Liver (tissue), 9 donors: Measurements from ENCODE around the gene ZFP36. TPM values are rescaled to one million over a fixed set of nuclear protein-coding genes. Genes with fewer than 3 reads are reported as not detected.

Experiments used
- DNase-seq: peaks from one replicate; pipeline ENCODE4 v3.0.0-alpha.2; 2017; ENCODE audit warnings: low spot score
- H3K27ac ChIP-seq, 2 donors: one replicate each; pipeline ENCODE4 v1.7.0; 2013; ENCODE audit warnings: inconsistent platforms in 2 of 2, low read length in 2 of 2, control low read depth in 1 of 2, low read depth in 1 of 2, mild to moderate bottlenecking in 1 of 2
- H3K27me3 ChIP-seq, 4 donors: one replicate each; pipeline versions ENCODE4 v1.6.1 to v1.7.0; 2013; ENCODE audit warnings: low read length in 3 of 4, inconsistent platforms in 1 of 4, mild to moderate bottlenecking in 1 of 4, moderate library complexity in 1 of 4; ENCODE audit not compliant: control insufficient read depth in 4 of 4, insufficient read depth in 4 of 4
- H3K36me3 ChIP-seq, 4 donors: one replicate each; pipeline versions ENCODE4 v1.6.1 to v1.7.0; 2013; ENCODE audit warnings: low read length in 3 of 4, mild to moderate bottlenecking in 3 of 4, low read depth in 1 of 4, moderate library complexity in 1 of 4; ENCODE audit not compliant: control insufficient read depth in 4 of 4, insufficient read depth in 3 of 4
- H3K4me1 ChIP-seq, 4 donors: one replicate each; pipeline versions ENCODE4 v1.6.1 to v1.7.0; 2013; ENCODE audit warnings: low read length in 3 of 4, mild to moderate bottlenecking in 3 of 4, moderate library complexity in 1 of 4; ENCODE audit not compliant: control insufficient read depth in 4 of 4, insufficient read depth in 4 of 4
- H3K4me3 ChIP-seq, 3 donors: one replicate each; pipeline versions ENCODE4 v1.6.1 to v1.7.0; 2013; ENCODE audit warnings: low read length in 3 of 3, control low read depth in 1 of 3, low read depth in 1 of 3, mild to moderate bottlenecking in 1 of 3
- H3K9ac ChIP-seq, 2 donors: one replicate each; pipeline ENCODE4 v1.7.0; 2013; ENCODE audit warnings: low read length in 2 of 2, mild to moderate bottlenecking in 2 of 2, moderate library complexity in 2 of 2, control low read depth in 1 of 2, low read depth in 1 of 2
- H3K9me3 ChIP-seq, 4 donors: one replicate each; pipeline versions ENCODE4 v1.6.1 to v1.7.0; 2013; ENCODE audit warnings: low read length in 3 of 4; ENCODE audit not compliant: control insufficient read depth in 4 of 4
- FOXA1 ChIP-seq: IDR thresholded peaks from 2 replicates; pipeline ENCODE4 v1.6.1; 2016; ENCODE audit warnings: antibody characterized with exemption
- FOXA2 ChIP-seq: IDR thresholded peaks from 2 replicates; pipeline ENCODE4 v1.6.1; 2016; ENCODE audit warnings: antibody characterized with exemption
- GABPA ChIP-seq, 2 donors: IDR thresholded peaks in 1 of 2; conservative IDR thresholded peaks in 1 of 2; 2 replicates each; pipeline ENCODE4 v1.6.1; 2016; ENCODE audit warnings: antibody characterized with exemption in 2 of 2, mild to moderate bottlenecking in 1 of 2, moderate library complexity in 1 of 2
- HNF4G ChIP-seq: IDR thresholded peaks from 2 replicates; pipeline ENCODE4 v1.6.1; 2016; ENCODE audit warnings: antibody characterized with exemption
- JUND ChIP-seq, 2 donors: IDR thresholded peaks; 2 replicates each; pipeline ENCODE4 v1.6.1; 2016; ENCODE audit warnings: antibody characterized with exemption in 2 of 2
- RAD21 ChIP-seq, 2 donors: IDR thresholded peaks; 2 replicates each; pipeline ENCODE4 v1.6.1; 2016; ENCODE audit warnings: antibody characterized with exemption in 2 of 2, mild to moderate bottlenecking in 2 of 2
- SP1 ChIP-seq: IDR thresholded peaks from 2 replicates; pipeline ENCODE4 v1.6.1; 2018; ENCODE audit warnings: antibody characterized with exemption, mild to moderate bottlenecking
- TAF1 ChIP-seq: conservative IDR thresholded peaks from 2 replicates; pipeline ENCODE4 v1.6.1; 2016; ENCODE audit warnings: antibody characterized with exemption, mild to moderate bottlenecking
- polyA plus RNA-seq, 2 donors: library from polyadenylated mRNA; stranded (reverse) in 1 of 2; unstranded in 1 of 2; fragments of 200-250 nt in 1 of 2; fragments of >200 nt in 1 of 2; fragmentation: Nextera tagmentation in 1 of 2; extraction: Ambion mirVana in 1 of 2; gene quantifications; one replicate each; pipeline versions ENCODE4 v1.2.1 to v1.2.3, GENCODE V29; 2013 to 2015
- total RNA-seq, 2 donors: library from RNA; depleted of rRNA; stranded (reverse); fragments of >200 nt; gene quantifications; one replicate each; pipeline ENCODE4 v1.2.3, GENCODE V29; 2014
- TF ChIP-seq, protein P1 (sequence below): IDR thresholded peaks from 2 replicates; pipeline ENCODE4 v1.6.1; 2016; ENCODE audit warnings: antibody characterized with exemption, mild to moderate bottlenecking
- TF ChIP-seq, protein P2 (sequence below): IDR thresholded peaks from 2 replicates; pipeline ENCODE4 v1.6.1; 2016; ENCODE audit warnings: antibody characterized with exemption
- TF ChIP-seq, protein P3 (sequence below): IDR thresholded peaks from 2 replicates; pipeline ENCODE4 v1.6.1; 2016; ENCODE audit warnings: antibody characterized with exemption
- TF ChIP-seq, protein P4 (sequence below): fragments of 150-350 bp; IDR thresholded peaks from 2 replicates; pipeline ENCODE4 v1.5.1; 2017; ENCODE audit warnings: improper control_type of control experiment, low read depth, low read length; ENCODE audit not compliant: missing input control
- donor health status: healthy.
- donor health status: healthy.
- donor health status: healthy.
- donor health status: healthy.
- donor health status: healthy.

Gene ZFP36
- total and polyA plus RNA-seq, 4 donors: 3.6 to 91.9 (median 35.5) TPM

DNA sequence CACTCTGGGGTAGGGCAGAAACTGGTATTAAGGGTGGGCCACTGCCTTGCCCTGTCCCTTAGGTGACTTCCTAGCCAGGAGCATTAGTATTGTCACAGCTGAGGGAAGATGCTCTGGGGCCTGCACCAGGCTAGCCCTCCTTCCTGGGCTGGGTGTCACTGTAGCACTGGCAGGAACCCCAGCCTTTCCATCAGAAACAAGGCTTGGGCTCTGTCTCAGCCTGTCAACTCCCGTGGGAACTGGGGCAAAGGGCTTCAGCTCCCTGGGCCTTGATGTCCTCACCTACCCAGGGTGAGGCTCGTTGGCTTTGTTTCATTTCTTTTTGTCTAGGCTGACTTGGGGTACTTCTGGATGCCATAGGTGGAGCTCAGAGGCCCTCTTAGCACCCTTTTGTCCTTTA, 33.7 kb upstream of the ZFP36 start (continued):
- TF ChIP-seq, protein P1, sequence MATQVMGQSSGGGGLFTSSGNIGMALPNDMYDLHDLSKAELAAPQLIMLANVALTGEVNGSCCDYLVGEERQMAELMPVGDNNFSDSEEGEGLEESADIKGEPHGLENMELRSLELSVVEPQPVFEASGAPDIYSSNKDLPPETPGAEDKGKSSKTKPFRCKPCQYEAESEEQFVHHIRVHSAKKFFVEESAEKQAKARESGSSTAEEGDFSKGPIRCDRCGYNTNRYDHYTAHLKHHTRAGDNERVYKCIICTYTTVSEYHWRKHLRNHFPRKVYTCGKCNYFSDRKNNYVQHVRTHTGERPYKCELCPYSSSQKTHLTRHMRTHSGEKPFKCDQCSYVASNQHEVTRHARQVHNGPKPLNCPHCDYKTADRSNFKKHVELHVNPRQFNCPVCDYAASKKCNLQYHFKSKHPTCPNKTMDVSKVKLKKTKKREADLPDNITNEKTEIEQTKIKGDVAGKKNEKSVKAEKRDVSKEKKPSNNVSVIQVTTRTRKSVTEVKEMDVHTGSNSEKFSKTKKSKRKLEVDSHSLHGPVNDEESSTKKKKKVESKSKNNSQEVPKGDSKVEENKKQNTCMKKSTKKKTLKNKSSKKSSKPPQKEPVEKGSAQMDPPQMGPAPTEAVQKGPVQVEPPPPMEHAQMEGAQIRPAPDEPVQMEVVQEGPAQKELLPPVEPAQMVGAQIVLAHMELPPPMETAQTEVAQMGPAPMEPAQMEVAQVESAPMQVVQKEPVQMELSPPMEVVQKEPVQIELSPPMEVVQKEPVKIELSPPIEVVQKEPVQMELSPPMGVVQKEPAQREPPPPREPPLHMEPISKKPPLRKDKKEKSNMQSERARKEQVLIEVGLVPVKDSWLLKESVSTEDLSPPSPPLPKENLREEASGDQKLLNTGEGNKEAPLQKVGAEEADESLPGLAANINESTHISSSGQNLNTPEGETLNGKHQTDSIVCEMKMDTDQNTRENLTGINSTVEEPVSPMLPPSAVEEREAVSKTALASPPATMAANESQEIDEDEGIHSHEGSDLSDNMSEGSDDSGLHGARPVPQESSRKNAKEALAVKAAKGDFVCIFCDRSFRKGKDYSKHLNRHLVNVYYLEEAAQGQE: no peak
- TF ChIP-seq, protein P2, sequence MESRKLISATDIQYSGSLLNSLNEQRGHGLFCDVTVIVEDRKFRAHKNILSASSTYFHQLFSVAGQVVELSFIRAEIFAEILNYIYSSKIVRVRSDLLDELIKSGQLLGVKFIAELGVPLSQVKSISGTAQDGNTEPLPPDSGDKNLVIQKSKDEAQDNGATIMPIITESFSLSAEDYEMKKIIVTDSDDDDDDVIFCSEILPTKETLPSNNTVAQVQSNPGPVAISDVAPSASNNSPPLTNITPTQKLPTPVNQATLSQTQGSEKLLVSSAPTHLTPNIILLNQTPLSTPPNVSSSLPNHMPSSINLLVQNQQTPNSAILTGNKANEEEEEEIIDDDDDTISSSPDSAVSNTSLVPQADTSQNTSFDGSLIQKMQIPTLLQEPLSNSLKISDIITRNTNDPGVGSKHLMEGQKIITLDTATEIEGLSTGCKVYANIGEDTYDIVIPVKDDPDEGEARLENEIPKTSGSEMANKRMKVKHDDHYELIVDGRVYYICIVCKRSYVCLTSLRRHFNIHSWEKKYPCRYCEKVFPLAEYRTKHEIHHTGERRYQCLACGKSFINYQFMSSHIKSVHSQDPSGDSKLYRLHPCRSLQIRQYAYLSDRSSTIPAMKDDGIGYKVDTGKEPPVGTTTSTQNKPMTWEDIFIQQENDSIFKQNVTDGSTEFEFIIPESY: no peak
- TF ChIP-seq TAF1: no peak
- TF ChIP-seq RAD21 (IDR thresholded peaks at IDR 0.05): no peak
- TF ChIP-seq HNF4G: no peak
- no peak for TF ChIP-seq JUND (IDR thresholded peaks at IDR 0.05)
- TF ChIP-seq FOXA2: no peak

DNA sequence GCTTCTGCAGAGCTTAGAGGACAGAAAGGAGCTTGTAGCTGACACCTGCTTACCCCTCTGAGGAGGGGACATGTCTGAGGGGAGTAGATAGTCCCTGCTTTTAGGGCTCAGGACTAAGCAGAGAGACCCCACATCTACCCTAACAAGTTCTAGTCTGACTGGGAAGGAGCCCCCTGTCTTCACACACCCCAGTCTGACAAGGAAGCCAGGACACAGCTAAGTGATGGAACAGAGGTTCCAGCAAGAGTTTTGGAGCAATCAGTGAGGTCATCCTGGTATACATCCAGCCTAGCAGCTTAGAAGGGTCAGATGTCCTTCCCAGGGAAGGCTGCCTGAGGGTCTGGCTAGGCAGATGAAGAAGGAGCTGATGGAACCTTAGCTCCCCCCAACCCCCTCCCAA, 30.7 kb upstream of the ZFP36 start:
- Histone ChIP-seq H3K36me3 (peaks cover 13 to 28% (median 23%) of the 10 kb centered on the region in 4 donors), H3K9me3 (no peaks in the 10 kb centered on the region), H3K4me3 (no peak overlapping the region), H3K27me3 (no peaks in the 10 kb centered on the region), H3K27ac (peak overlapping the region in 1 of 2 donors; percentile 38), H3K4me1 (peaks cover 17 to 60% (median 56%) of the 10 kb centered on the region in 4 donors), H3K9ac (no peak overlapping the region)
- no peak for DNase-seq
- no peak for TF ChIP-seq HNF4G
- no peak for TF ChIP-seq RAD21 (IDR thresholded peaks at IDR 0.05)
- TF ChIP-seq, protein P3, sequence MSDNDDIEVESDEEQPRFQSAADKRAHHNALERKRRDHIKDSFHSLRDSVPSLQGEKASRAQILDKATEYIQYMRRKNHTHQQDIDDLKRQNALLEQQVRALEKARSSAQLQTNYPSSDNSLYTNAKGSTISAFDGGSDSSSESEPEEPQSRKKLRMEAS: no peak
- TF ChIP-seq GABPA (IDR thresholded peaks at IDR 0.05 in 1 of 2, conservative IDR thresholded peaks at IDR 0.05 in 1 of 2): no peak
- TF ChIP-seq TAF1: no peak
- TF ChIP-seq, protein P4, sequence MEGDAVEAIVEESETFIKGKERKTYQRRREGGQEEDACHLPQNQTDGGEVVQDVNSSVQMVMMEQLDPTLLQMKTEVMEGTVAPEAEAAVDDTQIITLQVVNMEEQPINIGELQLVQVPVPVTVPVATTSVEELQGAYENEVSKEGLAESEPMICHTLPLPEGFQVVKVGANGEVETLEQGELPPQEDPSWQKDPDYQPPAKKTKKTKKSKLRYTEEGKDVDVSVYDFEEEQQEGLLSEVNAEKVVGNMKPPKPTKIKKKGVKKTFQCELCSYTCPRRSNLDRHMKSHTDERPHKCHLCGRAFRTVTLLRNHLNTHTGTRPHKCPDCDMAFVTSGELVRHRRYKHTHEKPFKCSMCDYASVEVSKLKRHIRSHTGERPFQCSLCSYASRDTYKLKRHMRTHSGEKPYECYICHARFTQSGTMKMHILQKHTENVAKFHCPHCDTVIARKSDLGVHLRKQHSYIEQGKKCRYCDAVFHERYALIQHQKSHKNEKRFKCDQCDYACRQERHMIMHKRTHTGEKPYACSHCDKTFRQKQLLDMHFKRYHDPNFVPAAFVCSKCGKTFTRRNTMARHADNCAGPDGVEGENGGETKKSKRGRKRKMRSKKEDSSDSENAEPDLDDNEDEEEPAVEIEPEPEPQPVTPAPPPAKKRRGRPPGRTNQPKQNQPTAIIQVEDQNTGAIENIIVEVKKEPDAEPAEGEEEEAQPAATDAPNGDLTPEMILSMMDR: no peak
- TF ChIP-seq FOXA1: no peak
- no peak for TF ChIP-seq FOXA2
- no peak for TF ChIP-seq SP1
